ENCODE results near the gene ACTRT2.

Gene ACTRT2

DNA sequence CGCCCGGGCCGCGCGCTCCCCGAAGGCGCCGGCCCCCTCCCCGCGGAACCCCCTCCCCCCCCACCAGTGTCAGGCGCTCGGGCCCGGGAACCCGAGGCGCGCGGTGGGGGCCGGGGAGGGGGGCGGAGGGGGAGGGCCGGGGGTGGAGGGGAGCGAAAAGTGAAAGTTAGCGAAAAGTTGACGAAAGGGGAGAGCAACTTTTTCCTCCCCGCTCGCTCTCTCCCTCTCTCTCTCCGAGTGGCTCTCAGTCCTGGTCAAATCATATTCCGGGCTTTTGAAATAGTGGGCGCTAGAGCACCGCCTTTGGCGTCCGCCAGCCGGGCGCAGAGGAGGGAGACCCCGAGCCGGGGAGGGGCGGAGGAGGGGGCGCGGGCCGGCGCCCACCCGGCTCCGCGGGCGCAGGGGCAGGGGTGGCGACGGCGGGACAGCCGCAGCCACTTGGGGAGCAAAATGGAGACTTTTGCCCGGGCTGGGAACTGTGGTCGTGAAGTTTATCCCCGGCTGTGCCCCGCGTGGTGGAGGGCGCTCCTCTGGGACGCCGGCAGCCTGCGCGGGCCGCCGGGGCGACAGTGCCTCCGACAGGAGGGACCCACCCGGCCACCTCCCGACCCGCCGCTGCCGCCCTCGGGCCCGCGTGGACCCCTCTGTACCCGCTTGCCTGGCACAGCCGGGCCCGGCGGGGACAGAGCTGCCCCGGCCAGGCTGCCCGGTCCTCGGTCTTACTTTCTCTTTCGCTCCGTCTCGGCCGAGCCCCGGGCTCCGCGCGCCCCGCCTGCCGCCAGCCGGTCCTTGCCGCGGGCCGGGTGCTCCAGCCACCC lies 48.4 kb downstream of the ACTRT2 start:
- no peak for FAIRE-seq

DNA sequence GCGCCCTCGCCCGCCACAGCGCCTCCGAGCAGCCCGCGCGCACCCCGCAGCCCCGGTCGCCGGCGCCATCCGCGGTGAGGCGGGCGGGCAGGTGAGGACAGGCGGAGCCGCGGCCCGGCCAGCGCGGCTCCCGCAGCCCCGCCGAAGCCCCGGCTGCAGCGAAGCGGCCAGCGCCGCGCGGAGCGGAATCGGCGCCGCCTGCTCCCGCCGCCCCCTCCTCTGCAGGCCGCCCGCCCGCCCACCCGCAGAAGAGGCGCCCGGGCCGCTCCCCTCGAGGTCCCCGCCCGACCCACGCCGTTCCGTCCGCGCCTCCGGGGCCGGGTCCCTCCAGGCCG lies 49.0 kb downstream of the ACTRT2 start:
- no peak for FAIRE-seq

DNA sequence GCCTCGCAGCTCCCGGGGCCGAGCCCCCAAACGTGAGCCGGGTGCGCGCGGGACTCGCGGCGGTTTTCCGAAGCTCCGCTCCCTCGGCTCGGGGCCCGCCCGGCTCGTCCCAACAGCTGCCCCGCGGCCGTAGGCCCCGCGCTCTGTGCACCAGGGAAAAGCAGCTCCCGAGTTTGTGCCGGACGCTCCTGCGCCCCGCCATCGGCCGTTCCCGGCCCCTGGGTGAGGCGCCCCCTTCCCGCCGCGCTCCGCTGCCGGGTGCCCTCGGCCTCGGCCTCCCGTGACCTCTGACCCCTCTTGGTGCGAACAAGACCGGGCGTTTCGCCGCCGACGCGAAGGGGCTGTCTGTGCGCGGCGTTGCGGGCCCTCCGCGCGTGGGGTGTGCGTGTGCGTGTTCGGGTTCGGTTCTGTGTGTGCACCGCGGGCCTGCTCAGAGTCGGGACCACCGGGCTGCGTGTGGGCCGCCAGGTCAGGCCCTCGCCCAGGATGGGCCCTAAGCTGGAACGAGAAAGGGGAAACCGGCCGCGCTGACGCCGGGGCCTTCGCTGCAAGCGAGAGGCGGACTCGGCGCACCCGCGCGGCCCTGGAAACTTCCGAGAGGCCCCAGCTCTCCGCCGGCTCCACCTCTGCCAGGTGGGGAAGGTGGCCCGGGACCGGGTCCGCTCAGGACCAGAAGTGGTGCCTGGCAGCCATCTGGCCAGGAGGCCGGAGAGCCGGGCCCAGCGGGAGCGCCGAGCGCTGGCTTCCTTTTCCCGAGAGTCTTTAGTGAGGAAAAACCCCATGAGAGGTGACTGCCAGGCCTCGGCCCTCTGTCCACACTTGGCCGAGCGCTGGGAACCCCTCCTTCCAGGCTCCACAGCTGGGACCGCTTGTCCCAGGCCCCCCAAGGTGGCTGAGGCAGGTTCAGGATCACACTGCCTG lies 49.6 kb downstream of the ACTRT2 start:
- FAIRE-seq, result no peak

DNA sequence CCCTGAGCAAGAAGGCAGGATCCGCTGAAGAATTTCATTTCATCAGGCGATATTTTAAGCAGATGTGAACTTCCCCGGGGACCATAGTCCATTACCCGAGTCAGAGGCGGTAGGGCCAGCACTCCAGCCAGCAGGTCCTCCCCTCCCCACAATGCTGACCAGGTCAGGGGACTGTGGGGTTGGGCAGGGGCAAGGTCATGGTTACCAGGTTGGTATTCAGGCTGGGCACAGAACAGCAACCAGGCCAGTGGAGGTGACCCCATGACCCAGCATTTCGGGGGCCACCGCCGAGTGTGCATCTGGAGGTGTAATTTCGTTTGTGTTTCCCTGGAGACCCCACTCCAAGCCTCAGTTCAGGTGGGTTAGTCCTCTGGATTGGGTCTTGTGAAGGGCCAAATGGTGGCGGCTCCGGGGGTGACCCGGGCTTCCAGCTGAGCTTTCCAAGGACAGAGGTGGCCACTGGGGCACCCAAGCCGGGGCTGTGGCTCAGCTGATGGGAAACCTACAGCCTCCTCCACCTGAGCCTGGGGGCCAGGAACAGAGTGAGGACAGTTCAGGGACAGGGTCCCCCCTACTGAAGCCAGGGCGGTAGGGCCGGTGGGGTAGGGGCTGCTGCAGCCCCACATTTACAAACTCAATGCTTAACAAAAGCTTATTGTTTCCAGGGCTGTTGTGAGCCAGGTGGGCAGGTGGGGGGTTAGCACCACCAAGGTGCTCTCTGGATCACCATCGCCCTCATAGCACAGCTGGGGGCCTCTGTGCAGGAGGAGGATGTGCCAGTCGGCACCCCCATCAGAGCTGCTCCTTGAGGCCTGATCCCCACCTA lies 50.5 kb downstream of the ACTRT2 start:
- no peak for FAIRE-seq

Data from endometrium (tissue), 2 donors.